Measurements from ENCODE around the gene HMX1. TPM values are rescaled to one million over a fixed set of nuclear protein-coding genes. Genes with fewer than 3 reads are reported as not detected.

HMX1 gene
- total RNA-seq, 1 experiment from 2014 or later: not detected

DNA sequence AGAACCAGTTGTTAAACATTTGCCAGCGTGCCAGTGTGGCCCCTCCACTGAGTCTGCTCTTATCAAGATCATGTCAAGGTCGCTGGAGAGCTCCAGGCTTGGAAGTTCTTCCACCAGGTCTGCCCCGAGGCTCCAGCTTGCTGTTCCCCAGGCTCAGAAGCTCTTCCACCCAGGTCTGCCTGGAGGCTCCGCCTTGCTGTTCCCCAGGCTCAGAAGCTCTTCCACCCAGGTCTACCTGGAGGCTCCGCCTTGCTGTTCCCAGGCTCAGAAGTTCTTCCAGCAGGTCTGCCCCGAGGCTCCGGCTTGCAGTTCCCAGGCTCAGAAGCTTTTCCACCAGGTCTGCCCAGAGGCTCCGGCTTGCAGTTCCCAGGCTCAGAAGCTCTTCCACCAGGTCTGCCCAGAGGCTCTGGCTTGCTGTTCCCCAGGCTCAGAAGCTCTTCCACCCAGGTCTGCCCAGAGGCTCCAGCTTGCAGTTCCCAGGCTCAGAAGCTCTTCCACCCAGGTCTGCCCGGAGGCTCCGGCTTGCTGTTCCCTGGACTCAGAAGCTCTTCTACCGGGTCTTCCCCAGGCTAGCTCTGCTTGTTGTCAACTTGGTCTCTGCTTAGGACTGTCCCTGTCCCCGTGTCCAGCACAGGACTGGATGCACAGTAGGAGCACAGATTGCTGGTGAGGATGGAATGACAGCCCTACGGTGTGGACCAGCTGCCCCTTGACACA, 54.4 kb downstream of the HMX1 start:
- Histone ChIP-seq H3K9me3 (ENCODE audit: low read length) (no peaks in the 10 kb centered on the region), H3K79me2 (ENCODE audit: low read length) (no peaks in the 10 kb centered on the region), H3F3A (ENCODE audit: low read length, unreplicated experiment) (no peaks in the 10 kb centered on the region), H3K4me2 (ENCODE audit: low read length) (no peak overlapping the region), H4K20me1 (ENCODE audit: low read length) (no peaks in the 10 kb centered on the region), H3K27me3 (ENCODE audit: low read length) (no peaks in the 10 kb centered on the region), H2AFZ (ENCODE audit: low read length) (no peak overlapping the region), H3K9me2 (replicated peaks; ENCODE audit: low read length) (no peaks in the 10 kb centered on the region), H3K27ac (ENCODE audit: low read length) (no peak overlapping the region), H3K4me3 (ENCODE audit: low read length) (no peak overlapping the region), H3K4me1 (ENCODE audit: insufficient read depth, low read length) (no peaks in the 10 kb centered on the region), H3K9ac (ENCODE audit: low read length) (no peak overlapping the region), H3K36me3 (ENCODE audit: low read depth, low read length) (no peaks in the 10 kb centered on the region)
- ATAC-seq (no peak), DNase-seq (no peak)
- intact Hi-C loops (cut with micrococcal nuclease): no loop called here
- BruUV-seq (replicated peaks): no TSS peak
- TF ChIP-seq EZH2 (IDR thresholded peaks at IDR 0.05; ENCODE audit: low read length, unreplicated experiment) (no peak), CTCF (conservative IDR thresholded peaks at IDR 0.05; ENCODE audit: low read depth, low read length) (no peak), EZH2phosphoT487 (IDR thresholded peaks at IDR 0.05; ENCODE audit: borderline replicate concordance, low read length) (no peak)
- ChIA-PET POLR2A (ENCODE audit: unreplicated experiment) (no interaction called here), CTCF (no interaction called here)
